Placental pericyte (primary cell): Measurements from ENCODE around the gene IBTK. TPM values are rescaled to one million over a fixed set of nuclear protein-coding genes. Genes with fewer than 3 reads are reported as not detected.

Experiments used
- small RNA-seq: library from RNA; depleted of rRNA; stranded (forward); fragments of <200 nt; gene quantifications from one replicate; pipeline ENCODE3, GENCODE V24; 2012; ENCODE audit warnings: low replicate concordance
- total RNA-seq: library from RNA; depleted of rRNA; stranded (reverse); fragments of >200 nt; gene quantifications from 2 replicates; pipeline ENCODE4 v1.2.3, GENCODE V29; 2012

The IBTK gene, protein sequence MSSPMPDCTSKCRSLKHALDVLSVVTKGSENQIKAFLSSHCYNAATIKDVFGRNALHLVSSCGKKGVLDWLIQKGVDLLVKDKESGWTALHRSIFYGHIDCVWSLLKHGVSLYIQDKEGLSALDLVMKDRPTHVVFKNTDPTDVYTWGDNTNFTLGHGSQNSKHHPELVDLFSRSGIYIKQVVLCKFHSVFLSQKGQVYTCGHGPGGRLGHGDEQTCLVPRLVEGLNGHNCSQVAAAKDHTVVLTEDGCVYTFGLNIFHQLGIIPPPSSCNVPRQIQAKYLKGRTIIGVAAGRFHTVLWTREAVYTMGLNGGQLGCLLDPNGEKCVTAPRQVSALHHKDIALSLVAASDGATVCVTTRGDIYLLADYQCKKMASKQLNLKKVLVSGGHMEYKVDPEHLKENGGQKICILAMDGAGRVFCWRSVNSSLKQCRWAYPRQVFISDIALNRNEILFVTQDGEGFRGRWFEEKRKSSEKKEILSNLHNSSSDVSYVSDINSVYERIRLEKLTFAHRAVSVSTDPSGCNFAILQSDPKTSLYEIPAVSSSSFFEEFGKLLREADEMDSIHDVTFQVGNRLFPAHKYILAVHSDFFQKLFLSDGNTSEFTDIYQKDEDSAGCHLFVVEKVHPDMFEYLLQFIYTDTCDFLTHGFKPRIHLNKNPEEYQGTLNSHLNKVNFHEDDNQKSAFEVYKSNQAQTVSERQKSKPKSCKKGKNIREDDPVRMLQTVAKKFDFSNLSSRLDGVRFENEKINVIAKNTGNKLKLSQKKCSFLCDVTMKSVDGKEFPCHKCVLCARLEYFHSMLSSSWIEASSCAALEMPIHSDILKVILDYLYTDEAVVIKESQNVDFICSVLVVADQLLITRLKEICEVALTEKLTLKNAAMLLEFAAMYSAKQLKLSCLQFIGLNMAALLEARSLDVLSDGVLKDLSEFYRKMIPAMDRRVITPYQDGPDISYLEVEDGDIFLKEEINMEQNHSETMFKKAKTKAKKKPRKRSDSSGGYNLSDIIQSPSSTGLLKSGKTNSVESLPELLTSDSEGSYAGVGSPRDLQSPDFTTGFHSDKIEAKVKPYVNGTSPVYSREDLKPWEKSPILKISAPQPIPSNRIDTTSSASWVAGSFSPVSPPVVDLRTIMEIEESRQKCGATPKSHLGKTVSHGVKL (N-terminal part only)
- total RNA-seq = 73.4 and 103 TPM in 2 replicates

DNA sequence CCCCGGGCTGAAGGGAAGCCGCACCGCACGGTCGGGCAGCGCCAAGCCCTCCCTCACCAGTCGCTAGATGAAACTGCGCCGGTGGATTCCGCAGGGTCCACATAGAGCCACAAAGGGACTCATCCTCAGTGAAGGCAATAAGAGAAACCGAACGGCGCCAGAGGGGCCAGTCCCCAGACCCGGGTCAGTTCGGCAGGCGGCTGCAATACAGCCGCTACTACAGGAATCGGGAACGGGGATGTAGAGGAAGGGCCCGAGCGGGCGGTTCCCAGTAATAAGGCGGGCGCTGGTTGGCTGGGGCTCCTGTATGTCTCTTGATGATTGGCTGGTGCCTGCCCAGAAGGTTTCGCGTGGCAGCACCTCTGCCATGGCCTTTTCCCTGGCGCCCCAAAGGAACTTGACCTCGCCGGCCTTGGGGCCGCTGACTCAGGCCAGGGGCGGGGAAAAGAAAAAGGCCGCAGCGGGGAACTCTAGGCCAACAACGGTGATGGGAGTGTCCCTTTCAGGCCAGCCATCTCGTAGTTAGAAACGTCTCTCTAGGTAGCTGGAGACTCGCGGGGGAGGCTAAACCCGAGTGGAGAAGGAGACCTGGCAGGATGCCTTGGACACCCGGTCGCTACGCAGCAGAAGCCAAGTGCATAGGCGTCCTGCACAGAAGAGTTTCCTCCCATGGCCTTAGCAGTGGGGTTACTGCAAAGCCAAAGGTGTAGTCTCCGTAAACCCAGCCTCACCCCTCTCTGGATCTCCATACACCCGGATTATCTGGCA is at the start of gene IBTK:
Gene IBTK, minus strand, starts transcription at position 240 of the 768 bp plus-strand sequence. CDS start 7,258 bp downstream, outside the sequence.

Small RNA genes lying within 50 kb of the gene (small RNA-seq; reads per million reads assigned to genes)
- gene RNU6-130P = not detected

Other genes starting within 250 kb of the IBTK start
- gene TPBG, start 116.1 kb upstream of the IBTK start, total RNA-seq = 176 and 276 TPM in 2 replicates